Fibroblast of lung (primary cell): ENCODE results near the gene NDUFB7. TPM values are rescaled to one million over a fixed set of nuclear protein-coding genes. Genes with fewer than 3 reads are reported as not detected.

Source experiments
- DNase-seq, 2 donors: peaks; one replicate each; pipeline versions ENCODE4 v3.0.0 to v3.0.0-alpha.2; 2010; ENCODE audit warnings: low read depth in 2 of 2
- H2AFZ ChIP-seq: 2 replicates; pipeline ENCODE4 v1.5.1; 2012; ENCODE audit warnings: low read length, control low read depth, inconsistent platforms
- H3K27ac ChIP-seq: 2 replicates; pipeline ENCODE4 v1.5.1; 2011; ENCODE audit warnings: low read length, control low read depth; ENCODE audit not compliant: insufficient read depth
- H3K27me3 ChIP-seq: 2 replicates; pipeline ENCODE4 v1.5.1; 2011; ENCODE audit warnings: mild to moderate bottlenecking, low read length; ENCODE audit not compliant: control insufficient read depth, insufficient read depth
- H3K36me3 ChIP-seq: 2 replicates; pipeline ENCODE4 v1.5.1; 2011; ENCODE audit warnings: low read length; ENCODE audit not compliant: control insufficient read depth, insufficient read depth
- H3K4me1 ChIP-seq: 2 replicates; pipeline ENCODE4 v1.5.1; 2011; ENCODE audit warnings: low read length; ENCODE audit not compliant: control insufficient read depth, insufficient read depth; ENCODE audit errors: extremely low read depth
- H3K4me2 ChIP-seq: 2 replicates; pipeline ENCODE4 v1.5.1; 2011; ENCODE audit warnings: low read length, control low read depth; ENCODE audit not compliant: insufficient read depth; ENCODE audit errors: extremely low read depth
- H3K4me3 ChIP-seq, 4 experiments: fragments of 200-600 bp in 1 of 4; sonication (generic) in 1 of 4; replicated peaks in 1 of 4; 2 replicates each; pipeline ENCODE4 v1.5.1; 2011 to 2016; ENCODE audit warnings: low read length in 4 of 4, low read depth in 3 of 4, mild to moderate bottlenecking in 3 of 4, control low read depth in 2 of 4, inconsistent platforms in 1 of 4, mixed read lengths in 1 of 4; ENCODE audit not compliant: insufficient read depth in 1 of 4; ENCODE audit errors: control extremely low read depth in 1 of 4
- H3K79me2 ChIP-seq: 2 replicates; pipeline ENCODE4 v1.5.1; 2012; ENCODE audit warnings: mild to moderate bottlenecking, low read length, inconsistent platforms; ENCODE audit not compliant: control insufficient read depth, insufficient read depth
- H3K9ac ChIP-seq: 2 replicates; pipeline ENCODE4 v1.5.1; 2011; ENCODE audit warnings: mild to moderate bottlenecking, low read length, control low read depth; ENCODE audit not compliant: insufficient read depth
- H3K9me3 ChIP-seq: 2 replicates; pipeline ENCODE4 v1.5.1; 2012; ENCODE audit warnings: low read depth, low read length; ENCODE audit not compliant: control insufficient read depth, insufficient read depth
- H4K20me1 ChIP-seq: 2 replicates; pipeline ENCODE4 v1.5.1; 2011; ENCODE audit warnings: low read length; ENCODE audit not compliant: control insufficient read depth, insufficient read depth; ENCODE audit errors: extremely low read depth
- CTCF ChIP-seq, 2 donors: IDR thresholded peaks in 1 of 2; conservative IDR thresholded peaks in 1 of 2; 1 replicate in 1 of 2; 2 replicates in 1 of 2; pipeline ENCODE4 v1.5.1; 2011 to 2012; ENCODE audit warnings: low read length in 2 of 2, control low read depth in 1 of 2, inconsistent platforms in 1 of 2, low read depth in 1 of 2, mild to moderate bottlenecking in 1 of 2
- EZH2 ChIP-seq: IDR thresholded peaks from 2 replicates; pipeline ENCODE4 v1.5.1; 2012; ENCODE audit warnings: low read length, control low read depth, mild to moderate bottlenecking; ENCODE audit errors: missing control alignments
- polyA plus RNA-seq, 2 donors: library from polyadenylated mRNA; depleted of rRNA in 1 of 2; stranded (reverse) in 1 of 2; unstranded in 1 of 2; fragments of >200 nt; gene quantifications; 2 replicates each; pipeline ENCODE4 v1.2.1, GENCODE V29; 2011 to 2012; ENCODE audit warnings: missing spikeins in 1 of 2
- total RNA-seq: library from RNA; depleted of rRNA; stranded (reverse); fragments of >200 nt; gene quantifications from 2 replicates; pipeline ENCODE4 v1.2.1, GENCODE V29; 2014

Gene NDUFB7
- total and polyA plus RNA-seq, 2 donors (not counting 1 experiment from before 2014, with no cell fraction given): 100 to 253 TPM

- Histone ChIP-seq H3K4me1 (no peaks in the 10 kb centered on the region), H3K27me3 (no peaks in the 10 kb centered on the region), H3K4me2 (no peak within 1 kb of the TSS), H3K79me2 (no peaks in the 10 kb centered on the region), H3K27ac (no peak within 1 kb of the TSS), H3K36me3 (no peaks in the 10 kb centered on the region), H3K9ac (no peak within 1 kb of the TSS), H2AFZ (no peak within 1 kb of the TSS), H3K9me3 (no peaks in the 10 kb centered on the region), H4K20me1 (no peaks in the 10 kb centered on the region), H3K4me3 (no peak within 1 kb of the TSS)
- no peak for DNase-seq
- TF ChIP-seq EZH2 (no peak), CTCF (conservative IDR thresholded peaks at IDR 0.05 in 1 of 2, IDR thresholded peaks at IDR 0.05 in 1 of 2; ENCODE audit: low read depth in 1 of 2, low read length in 2 of 2) (no peak)
Observed at GRCh38 chr19:14582894-14583340, 11.1 kb upstream of the NDUFB7 start, which contains the start of gene CLEC17A. CLEC17A (plus strand) TSS chr19:14583084; CDS start chr19:14583161, 77 bp downstream.

DNA sequence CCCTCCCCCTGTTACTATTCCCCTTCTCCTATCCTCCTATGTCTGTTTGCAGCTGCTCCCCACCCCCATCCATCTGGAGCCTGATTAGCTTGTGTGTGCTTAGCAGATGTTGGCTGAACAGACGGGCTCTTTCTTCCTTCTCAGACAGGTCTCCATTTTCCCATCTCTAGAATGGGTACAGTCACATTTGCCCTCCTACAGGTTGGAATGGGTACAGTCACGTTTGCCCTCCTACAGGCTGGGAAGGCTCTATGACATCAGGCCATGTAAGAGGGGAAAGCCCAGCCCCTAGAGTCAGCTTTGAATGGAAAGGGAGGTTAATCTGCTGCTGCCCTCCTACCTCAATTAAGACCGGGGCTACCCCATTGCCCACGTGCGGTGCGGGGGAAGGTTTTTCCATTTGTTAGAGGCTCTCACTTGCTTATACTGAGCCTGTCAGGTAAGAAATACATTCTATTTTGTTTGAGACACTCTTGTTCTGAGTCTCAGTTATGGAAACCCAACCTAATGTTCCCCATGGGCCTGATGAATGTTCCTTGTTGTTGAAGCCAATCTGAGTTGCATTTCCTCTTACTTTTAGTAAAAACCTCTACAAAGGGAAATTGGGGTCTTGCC, 8.9 kb upstream of the NDUFB7 start:
- Histone ChIP-seq H3K36me3 (no peaks in the 10 kb centered on the region), H3K4me3 (no peak overlapping the region), H3K4me2 (no peak overlapping the region), H3K27ac (no peak overlapping the region), H3K4me1 (no peaks in the 10 kb centered on the region), H3K9me3 (no peaks in the 10 kb centered on the region), H3K9ac (no peak overlapping the region), H3K79me2 (no peaks in the 10 kb centered on the region), H3K27me3 (no peaks in the 10 kb centered on the region), H2AFZ (no peak overlapping the region), H4K20me1 (no peaks in the 10 kb centered on the region)
- no peak for DNase-seq
- no peak for TF ChIP-seq CTCF (conservative IDR thresholded peaks at IDR 0.05 in 1 of 2, IDR thresholded peaks at IDR 0.05 in 1 of 2; ENCODE audit: low read depth in 1 of 2, low read length in 2 of 2)
- no peak for TF ChIP-seq EZH2

- Histone ChIP-seq H3K36me3 (no peaks in the 10 kb centered on the region), H3K4me1 (peaks cover 4% of the 10 kb centered on the region), H3K9ac (no peak overlapping the region), H3K27me3 (no peaks in the 10 kb centered on the region), H3K4me2 (no peak overlapping the region), H2AFZ (no peak overlapping the region), H3K79me2 (no peaks in the 10 kb centered on the region), H4K20me1 (no peaks in the 10 kb centered on the region), H3K27ac (no peak overlapping the region), H3K4me3 (no peak overlapping the region), H3K9me3 (no peaks in the 10 kb centered on the region)
- TF ChIP-seq EZH2 (no peak), CTCF (conservative IDR thresholded peaks at IDR 0.05 in 1 of 2, IDR thresholded peaks at IDR 0.05 in 1 of 2; ENCODE audit: low read depth in 1 of 2, low read length in 2 of 2) (no peak)
- no peak for DNase-seq
Observed at GRCh38 chr19:14577885-14578427, 6.1 kb upstream of the NDUFB7 start.
